GM20000 (cell line): Measurements from ENCODE around the gene LZTS2.

Experiments used
- DNase-seq: peaks from one replicate; pipeline ENCODE4 v3.0.0; 2012; ENCODE audit warnings: low spot score
- CTCF ChIP-seq: IDR thresholded peaks from 2 replicates; pipeline ENCODE4 v1.5.1; 2012; ENCODE audit warnings: mild to moderate bottlenecking, control low read depth; ENCODE audit errors: extremely low read depth, missing control alignments

LZTS2 gene

DNA sequence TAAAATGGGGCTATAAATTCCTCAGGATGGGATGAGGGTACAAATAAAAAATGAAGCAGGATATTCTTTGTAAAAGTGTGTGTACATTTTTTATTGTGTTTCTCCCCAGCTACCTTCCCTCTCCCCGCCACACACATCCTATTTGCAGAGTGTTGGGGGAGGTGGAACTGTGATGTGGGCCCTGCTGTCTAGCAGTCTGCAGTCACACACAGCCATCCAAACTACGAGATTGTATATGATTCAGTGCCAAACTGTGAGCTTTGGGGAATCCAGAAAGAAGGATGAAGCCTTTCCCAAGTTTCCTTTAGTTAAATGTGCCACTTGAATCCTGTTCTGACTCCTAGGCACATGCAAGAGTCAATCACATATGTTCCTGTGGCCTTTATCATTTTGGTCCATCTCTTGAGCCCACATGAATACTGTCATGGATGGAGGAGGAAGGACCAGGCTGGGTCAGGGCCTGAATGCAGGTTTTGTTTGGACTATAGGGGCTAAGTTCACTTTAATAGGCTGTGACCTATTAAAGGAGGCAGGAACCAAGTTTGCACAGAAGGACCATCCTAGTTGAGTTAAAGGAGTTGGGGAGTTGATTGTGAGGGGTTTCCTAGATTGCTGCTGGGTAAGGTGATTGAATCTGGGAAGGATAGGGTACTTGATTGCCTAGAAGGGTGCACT, 31.4 kb upstream of the LZTS2 start:
- TF ChIP-seq CTCF = no peak
- DNase-seq = peak; percentile 9

DNA sequence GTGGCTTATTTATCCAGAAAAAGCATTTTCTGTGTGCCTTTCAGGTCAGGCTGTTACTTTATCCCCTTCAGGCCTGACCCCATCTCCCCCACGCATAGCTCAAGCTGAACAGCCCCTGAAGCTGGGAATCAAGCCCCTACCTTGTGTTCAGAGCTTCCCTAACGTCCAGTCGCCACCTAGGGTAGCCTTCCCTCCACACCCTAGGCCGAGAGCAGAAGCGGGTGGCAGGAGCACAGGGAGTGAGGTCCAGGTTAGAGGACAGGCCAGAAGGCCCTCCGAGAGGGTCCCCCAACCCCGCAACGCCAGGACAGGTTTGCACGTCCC, 30.8 kb upstream of the LZTS2 start:
- no peak for TF ChIP-seq CTCF
- no peak for DNase-seq

- DNase-seq = peak; percentile 80
- peak; percentile 82 for TF ChIP-seq CTCF
Measured at GRCh38 chr10:100969187-100970075, 30.2 kb upstream of the LZTS2 start, which contains the start of gene SEMA4G. SEMA4G (plus strand) TSS chr10:100969504; CDS start chr10:100972913, 3,409 bp downstream.

GRCh38 chr10:100970076-100970913, 29.3 kb upstream of the LZTS2 start:
- TF ChIP-seq CTCF = no peak
- DNase-seq = peak; percentile 65

DNA sequence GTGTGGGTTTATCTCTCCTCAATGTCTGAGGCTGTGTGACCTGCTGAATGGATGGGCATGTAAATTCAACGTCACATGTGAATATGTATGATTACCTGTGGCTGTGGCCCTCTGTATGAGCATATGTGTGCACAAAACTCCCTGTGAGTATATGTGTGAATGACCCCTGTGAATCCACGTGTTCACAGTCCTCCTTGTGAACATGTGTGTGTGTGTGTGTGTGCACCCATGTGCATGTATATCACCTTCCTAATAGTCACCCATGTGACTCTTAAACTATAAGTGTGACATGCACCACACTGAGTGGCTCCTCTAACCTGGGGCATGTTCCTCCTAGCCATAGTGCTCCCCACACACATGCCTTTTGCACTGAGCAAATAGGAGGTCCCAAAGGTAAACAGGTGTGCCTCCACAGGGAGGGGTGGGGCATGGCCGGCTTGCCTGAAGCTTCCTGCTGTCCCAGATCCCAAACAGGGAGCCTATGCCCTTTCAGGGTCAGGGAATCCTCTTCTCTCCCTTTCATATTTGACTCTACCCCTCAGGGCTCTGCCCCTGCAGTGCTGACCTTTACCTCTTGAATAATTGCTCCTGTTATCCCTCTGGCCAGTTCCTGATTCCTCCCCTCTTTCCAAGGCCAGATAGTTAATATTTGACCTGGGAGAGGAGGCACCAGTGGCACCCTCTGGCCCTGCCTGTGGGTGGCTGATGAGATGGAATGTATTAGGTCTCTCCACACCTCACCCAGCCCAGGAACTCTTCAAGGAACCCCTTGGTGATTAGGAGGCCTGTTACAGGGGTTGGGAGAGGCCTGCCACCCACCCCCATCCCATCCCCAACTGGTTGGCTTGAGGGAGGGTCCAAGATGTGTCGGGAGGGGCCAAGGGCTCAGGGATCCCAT, 28.4 kb upstream of the LZTS2 start:
- no peak for TF ChIP-seq CTCF
- no peak for DNase-seq

- TF ChIP-seq CTCF = no peak
Measured at GRCh38 chr10:100972115-100972903, 27.3 kb upstream of the LZTS2 start.

More at GRCh38 chr10:100972115-100972903, 27.3 kb upstream of the LZTS2 start:
- DNase-seq = no peak
